Fibroblast of lung (primary cell): ENCODE data around the gene C16orf89.

ENCODE experiments used
- CTCF ChIP-seq, 2 donors: IDR thresholded peaks in 1 of 2; conservative IDR thresholded peaks in 1 of 2; 1 replicate in 1 of 2; 2 replicates in 1 of 2; pipeline ENCODE4 v1.5.1; 2011 to 2012; ENCODE audit warnings: low read length in 2 of 2, control low read depth in 1 of 2, inconsistent platforms in 1 of 2, low read depth in 1 of 2, mild to moderate bottlenecking in 1 of 2
- EZH2 ChIP-seq: IDR thresholded peaks from 2 replicates; pipeline ENCODE4 v1.5.1; 2012; ENCODE audit warnings: low read length, control low read depth, mild to moderate bottlenecking; ENCODE audit errors: missing control alignments

GRCh38 chr16:5033256-5034166, 32.2 kb downstream of the C16orf89 start, which contains the start of gene NAGPA:
- no peak for TF ChIP-seq CTCF (conservative IDR thresholded peaks at IDR 0.05 in 1 of 2, IDR thresholded peaks at IDR 0.05 in 1 of 2; ENCODE audit: low read depth in 1 of 2, low read length in 2 of 2)
- no peak for TF ChIP-seq EZH2
